GM23248 (cell line): ENCODE measurements around the gene FREM2. TPM values are rescaled to one million over a fixed set of nuclear protein-coding genes. Genes with fewer than 3 reads are reported as not detected.

Experiments used
- DNase-seq: peaks from one replicate; pipeline ENCODE4 v3.0.0-alpha.2; 2015
- H2AFZ ChIP-seq: fragments of 200-600 bp; sonication (generic); 2 replicates; pipeline ENCODE4 v1.6.1; 2016; ENCODE audit warnings: antibody characterized with exemption
- H3F3A ChIP-seq: fragments of 200-600 bp; sonication (generic); 2 replicates; pipeline ENCODE4 v1.6.1; 2016; ENCODE audit warnings: mild to moderate bottlenecking, antibody characterized with exemption, mixed run types; ENCODE audit not compliant: insufficient read depth
- H3K27ac ChIP-seq: fragments of 200-600 bp; sonication (generic); 2 replicates; pipeline ENCODE4 v1.5.1; 2016; ENCODE audit warnings: mild to moderate bottlenecking
- H3K27me3 ChIP-seq: fragments of 200-600 bp; sonication (generic); replicated peaks from 2 replicates; pipeline ENCODE4 v1.6.1; 2016; ENCODE audit warnings: mild to moderate bottlenecking; ENCODE audit not compliant: insufficient read depth
- H3K36me3 ChIP-seq: fragments of 200-600 bp; sonication (generic); 2 replicates; pipeline ENCODE4 v1.6.1; 2016; ENCODE audit warnings: low read depth, mild to moderate bottlenecking
- H3K4me1 ChIP-seq: fragments of 200-600 bp; sonication (generic); 2 replicates; pipeline ENCODE4 v1.6.1; 2016; ENCODE audit warnings: mild to moderate bottlenecking; ENCODE audit not compliant: insufficient read depth
- H3K4me2 ChIP-seq: fragments of 200-600 bp; sonication (generic); one replicate; pipeline ENCODE4 v1.6.1; 2016; ENCODE audit warnings: mild to moderate bottlenecking; ENCODE audit not compliant: unreplicated experiment
- H3K4me3 ChIP-seq: fragments of 200-600 bp; sonication (generic); 2 replicates; pipeline ENCODE4 v1.5.1; 2016; ENCODE audit warnings: mild to moderate bottlenecking
- H3K79me2 ChIP-seq: fragments of 200-600 bp; sonication (generic); 2 replicates; pipeline ENCODE4 v1.6.1; 2016; ENCODE audit warnings: mild to moderate bottlenecking; ENCODE audit not compliant: insufficient read depth
- H3K9ac ChIP-seq: fragments of 200-600 bp; sonication (generic); 2 replicates; pipeline ENCODE4 v1.6.1; 2016; ENCODE audit warnings: mild to moderate bottlenecking
- H3K9me2 ChIP-seq: fragments of 200-600 bp; sonication (generic); 2 replicates; pipeline ENCODE4 v1.6.1; 2016; ENCODE audit warnings: mixed run types, mild to moderate bottlenecking, moderate library complexity; ENCODE audit not compliant: insufficient read depth
- H3K9me3 ChIP-seq: fragments of 200-600 bp; sonication (generic); one replicate; pipeline ENCODE4 v1.6.1; 2017; ENCODE audit warnings: low read depth
- H4K20me1 ChIP-seq: fragments of 200-600 bp; sonication (generic); 2 replicates; pipeline ENCODE4 v1.6.0; 2016; ENCODE audit not compliant: insufficient read depth
- EZH2 ChIP-seq: fragments of 200-600 bp; sonication (generic); IDR thresholded peaks from 2 replicates; pipeline ENCODE4 v1.6.1; 2018; ENCODE audit warnings: antibody characterized with exemption, mild to moderate bottlenecking; ENCODE audit not compliant: insufficient read depth, poor library complexity, severe bottlenecking
- EZH2phosphoT487 ChIP-seq: fragments of 200-600 bp; sonication (generic); IDR thresholded peaks from 2 replicates; pipeline ENCODE4 v1.6.1; 2018; ENCODE audit warnings: antibody characterized with exemption, moderate library complexity, mild to moderate bottlenecking, low read depth; ENCODE audit not compliant: insufficient read depth
- WGBS, 2 experiments: methylation state at CpG; one replicate each; pipeline ENCODE4 v1.1.6; 2015 to 2017; ENCODE audit warnings: low lambda C conversion rate in 2 of 2, low coverage in 1 of 2; ENCODE audit errors: missing lambda C conversion rate in 2 of 2; 5-methylcytosine and 5-hydroxymethylcytosine counted together
- in situ Hi-C: fragments of 300-500 bp; cut with MboI; formaldehyde crosslinking; loops from 2 replicates; pipeline ENCODE4 v1.15.0; 2020
- polyA plus RNA-seq: library from polyadenylated mRNA; unstranded; fragments of >200 nt; fragmentation: Nextera tagmentation; extraction: Ambion mirVana; gene quantifications from 2 replicates; pipeline ENCODE4 v1.2.1, GENCODE V29; 2016
- total RNA-seq: library from RNA; depleted of rRNA; stranded (reverse); fragments of >200 nt; shearing (Covaris generic); gene quantifications from 2 replicates; pipeline ENCODE4 v1.2.3, GENCODE V29; 2014

Gene FREM2
- total and polyA plus RNA-seq, 2 experiments from 2014 or later, result not detected

GRCh38 chr13:38902551-38902950 is 215.7 kb downstream of the FREM2 start:
- Histone ChIP-seq H3F3A (no peaks in the 10 kb centered on the region), H3K4me1 (no peaks in the 10 kb centered on the region), H3K9ac (no peak overlapping the region), H3K36me3 (no peaks in the 10 kb centered on the region), H4K20me1 (no peaks in the 10 kb centered on the region), H3K4me3 (no peak overlapping the region), H3K9me3 (no peaks in the 10 kb centered on the region), H3K4me2 (no peak overlapping the region), H3K79me2 (no peaks in the 10 kb centered on the region), H3K27me3 (no peaks in the 10 kb centered on the region; the same call in none of the 2 replicates), H3K27ac (no peak overlapping the region), H2AFZ (no peak overlapping the region), H3K9me2 (no peaks in the 10 kb centered on the region)
- 40 to 49% methylated on average over 1 of the region's 1 CpG for WGBS, 2 experiments
- DNase-seq, result no peak
- in situ Hi-C loops, result no loop called here
- no peak for TF ChIP-seq EZH2phosphoT487
- no peak for TF ChIP-seq EZH2

GRCh38 chr13:38905081-38905480 is 218.2 kb downstream of the FREM2 start:
- Histone ChIP-seq H3K9ac (no peak overlapping the region), H4K20me1 (no peaks in the 10 kb centered on the region), H3K4me2 (no peak overlapping the region), H3K27ac (no peak overlapping the region), H3K4me3 (no peak overlapping the region), H3K4me1 (no peaks in the 10 kb centered on the region), H3K79me2 (no peaks in the 10 kb centered on the region), H3K9me2 (no peaks in the 10 kb centered on the region), H3F3A (no peaks in the 10 kb centered on the region), H3K27me3 (peaks cover 10% of the 10 kb centered on the region), H2AFZ (no peak overlapping the region), H3K36me3 (no peaks in the 10 kb centered on the region), H3K9me3 (no peaks in the 10 kb centered on the region)
- in situ Hi-C loops, result no loop called here
- DNase-seq, result no peak
- WGBS, 2 experiments, result 37 to 44% methylated on average over 3 of the region's 3 CpGs
- TF ChIP-seq EZH2 (no peak), EZH2phosphoT487 (no peak)

GRCh38 chr13:38905861-38906260 is 219.0 kb downstream of the FREM2 start:
- whole genome bisulfite sequencing, 2 experiments, result 45 to 50% methylated on average over 1 of the region's 1 CpG
- H3K27me3 ChIP-seq, result peaks cover 17% of the 10 kb centered on the region
- DNase-seq, result peak; percentile 5
- in situ Hi-C loops, result no loop called here
- H4K20me1 ChIP-seq, result no peaks in the 10 kb centered on the region
- H3K36me3 ChIP-seq, result no peaks in the 10 kb centered on the region
- no peak overlapping the region for H3K27ac ChIP-seq
- H3K9me3 ChIP-seq, result no peaks in the 10 kb centered on the region
- H3K9ac ChIP-seq, result no peak overlapping the region
- H3K9me2 ChIP-seq, result no peaks in the 10 kb centered on the region
- H3K4me1 ChIP-seq, result no peaks in the 10 kb centered on the region
- no peaks in the 10 kb centered on the region for H3F3A ChIP-seq
- no peak overlapping the region for H2AFZ ChIP-seq
- H3K4me2 ChIP-seq, result no peak overlapping the region
- H3K4me3 ChIP-seq, result no peak overlapping the region
- H3K79me2 ChIP-seq, result no peaks in the 10 kb centered on the region
- TF ChIP-seq EZH2 (no peak), EZH2phosphoT487 (no peak)

DNA sequence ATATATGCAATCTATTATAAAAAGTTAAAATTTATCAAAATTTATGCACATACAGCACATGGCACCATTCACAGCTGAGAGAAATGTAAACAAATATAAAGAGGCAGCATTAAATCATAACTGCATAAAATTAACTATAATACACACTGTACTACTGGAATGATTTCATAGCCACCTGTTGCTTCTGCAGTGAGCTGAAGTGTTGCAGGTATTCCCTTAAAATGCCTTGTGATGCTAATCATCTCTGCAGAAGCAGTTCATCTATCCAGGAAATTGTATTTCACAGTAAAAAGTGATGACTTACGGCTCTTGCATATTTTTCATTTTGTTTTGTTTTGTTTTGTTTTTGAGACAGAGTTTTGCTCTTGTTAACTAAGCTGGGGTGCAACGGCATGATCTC is 221.7 kb downstream of the FREM2 start:
- H3K27me3 ChIP-seq, result peaks cover 27% of the 10 kb centered on the region
- H3K9me2 ChIP-seq, result no peaks in the 10 kb centered on the region
- H3K4me1 ChIP-seq, result no peaks in the 10 kb centered on the region
- DNase-seq, result no peak
- in situ Hi-C loops, result no loop called here
- H4K20me1 ChIP-seq, result no peaks in the 10 kb centered on the region
- no peak overlapping the region for H3K27ac ChIP-seq
- H3K9me3 ChIP-seq, result no peaks in the 10 kb centered on the region
- no peak overlapping the region for H2AFZ ChIP-seq
- no peak overlapping the region for H3K4me2 ChIP-seq
- H3K79me2 ChIP-seq, result no peaks in the 10 kb centered on the region
- 46 to 57% methylated on average over 2 of the region's 2 CpGs for WGBS, 2 experiments
- H3K36me3 ChIP-seq, result no peaks in the 10 kb centered on the region
- no peaks in the 10 kb centered on the region for H3F3A ChIP-seq
- H3K4me3 ChIP-seq, result no peak overlapping the region
- no peak overlapping the region for H3K9ac ChIP-seq
- TF ChIP-seq EZH2phosphoT487 (no peak), EZH2 (no peak)

DNA sequence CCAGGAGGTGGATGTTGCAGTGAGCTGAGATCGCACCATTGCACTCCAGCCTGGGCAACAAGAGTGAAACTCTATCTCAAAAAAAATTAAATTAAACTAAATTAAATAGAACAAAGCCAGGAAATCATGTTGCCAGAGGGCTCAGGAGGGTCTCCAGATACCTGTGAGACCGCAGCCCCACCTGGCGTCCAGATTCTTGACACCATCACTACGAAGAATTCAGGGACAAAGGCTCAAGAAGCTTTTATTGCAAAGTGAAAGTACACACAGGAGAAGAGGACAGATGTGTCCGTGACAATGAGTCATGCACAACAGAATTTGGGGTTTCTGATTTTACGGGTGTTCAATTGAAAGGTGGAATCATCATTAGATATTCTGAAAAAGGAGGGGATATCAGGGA is 227.2 kb downstream of the FREM2 start:
- no peaks in the 10 kb centered on the region for H3K36me3 ChIP-seq
- DNase-seq, result peak; percentile 9
- no peaks in the 10 kb centered on the region for H4K20me1 ChIP-seq
- no peak overlapping the region for H3K27ac ChIP-seq
- TF ChIP-seq EZH2phosphoT487 (no peak), EZH2 (no peak)
- H3K4me3 ChIP-seq, result peak overlapping the region; percentile 32; the same call in 1 of the 2 replicates
- H2AFZ ChIP-seq, result no peak overlapping the region
- in situ Hi-C loops, result no loop called here
- H3K9me2 ChIP-seq, result no peaks in the 10 kb centered on the region
- no peaks in the 10 kb centered on the region for H3K9me3 ChIP-seq
- no peaks in the 10 kb centered on the region for H3K79me2 ChIP-seq
- H3K4me2 ChIP-seq, result no peak overlapping the region
- no peaks in the 10 kb centered on the region for H3F3A ChIP-seq
- H3K4me1 ChIP-seq, result no peaks in the 10 kb centered on the region
- peaks cover 25% of the 10 kb centered on the region for H3K27me3 ChIP-seq
- 48 to 58% methylated on average over 6 of the region's 6 CpGs for WGBS, 2 experiments
- H3K9ac ChIP-seq, result no peak overlapping the region
